Measurements from ENCODE around the gene EFTUD2. TPM values are rescaled to one million over a fixed set of nuclear protein-coding genes. Genes with fewer than 3 reads are reported as not detected.

The EFTUD2 gene
- total and polyA plus RNA-seq, 2 donors (not counting 1 experiment from before 2014, with no cell fraction given) = 43.2 to 133 TPM

GRCh38 chr17:44808156-44808555 is 91.1 kb downstream of the EFTUD2 start:
- WGBS (ENCODE audit: insufficient coverage) = 77% methylated on average over 2 of the region's 4 CpGs
- Mint-ChIP-seq H3K4me1 (no peaks in the 10 kb centered on the region), H3K9me3 (ENCODE audit: insufficient read depth) (no peaks in the 10 kb centered on the region), H3K4me3 (no peak overlapping the region), H3K27me3 (no peaks in the 10 kb centered on the region), H3K27ac (no peak overlapping the region)
- ChIA-PET POLR2A (no interaction called here), CTCF (interaction anchor here (0.7 kb wide), 1 partner anchor 1082 kb away, joined by 3 read pairs; no protein-coding TSS in a partner anchor)
- H3K4me3 ChIP-seq (ENCODE audit: control extremely low read depth in 1 of 5, extremely low read depth in 1 of 5, insufficient read depth in 1 of 5, low read depth in 2 of 5, low read length in 4 of 5) = no peak overlapping the region
- no peaks in the 10 kb centered on the region for H3K79me2 ChIP-seq (ENCODE audit: control insufficient read depth, insufficient read depth, low read length)
- TF ChIP-seq EZH2 (IDR thresholded peaks at IDR 0.05; ENCODE audit: borderline replicate concordance, insufficient read depth, low read depth, low read length, poor library complexity, severe bottlenecking) (no peak), CTCF (IDR thresholded peaks at IDR 0.05) (no peak)
- no peaks in the 10 kb centered on the region for H3K27me3 ChIP-seq (replicated peaks in 1 of 4; ENCODE audit: control extremely low read depth in 1 of 4, control insufficient read depth in 3 of 4, insufficient read depth in 4 of 4, low read length in 3 of 4)
- H3K4me1 ChIP-seq (ENCODE audit: control insufficient read depth in 2 of 2, insufficient read depth in 2 of 2, low read length in 2 of 2) = no peaks in the 10 kb centered on the region
- no peaks in the 10 kb centered on the region for H3K36me3 ChIP-seq (replicated peaks in 1 of 2; ENCODE audit: control extremely low read depth in 1 of 2, control insufficient read depth in 1 of 2, extremely low read depth in 1 of 2, insufficient read depth in 2 of 2, low read length in 1 of 2)
- DNase-seq = no peak
- no peaks in the 10 kb centered on the region for H4K20me1 ChIP-seq (ENCODE audit: control insufficient read depth, insufficient read depth, low read length, poor library complexity, severe bottlenecking)
- no peak overlapping the region for H3K9ac ChIP-seq (ENCODE audit: low read length)
- no peak overlapping the region for H3K4me2 ChIP-seq (replicated peaks; ENCODE audit: low read depth, low read length, poor library complexity, severe bottlenecking)
- intact Hi-C loops (cut with micrococcal nuclease) = no loop called here
- no peaks in the 10 kb centered on the region for H3K9me3 ChIP-seq (ENCODE audit: control extremely low read depth in 1 of 3, control insufficient read depth in 2 of 3, insufficient read depth in 1 of 3, low read length in 2 of 3)
- ATAC-seq (ENCODE audit: low read depth) = no peak
- H2AFZ ChIP-seq (ENCODE audit: insufficient read depth, low read depth, low read length, poor library complexity, severe bottlenecking) = no peak overlapping the region
- H3K27ac ChIP-seq (ENCODE audit: low read length in 2 of 2) = no peak overlapping the region

- DNase-seq (no peak), ATAC-seq (ENCODE audit: low read depth) (no peak)
- intact Hi-C loops (cut with micrococcal nuclease) = no loop called here
- no peaks in the 10 kb centered on the region for H3K27me3 ChIP-seq (replicated peaks in 1 of 4; ENCODE audit: control extremely low read depth in 1 of 4, control insufficient read depth in 3 of 4, insufficient read depth in 4 of 4, low read length in 3 of 4)
- H3K4me2 ChIP-seq (replicated peaks; ENCODE audit: low read depth, low read length, poor library complexity, severe bottlenecking) = no peak overlapping the region
- no peaks in the 10 kb centered on the region for H3K79me2 ChIP-seq (ENCODE audit: control insufficient read depth, insufficient read depth, low read length)
- no peaks in the 10 kb centered on the region for H3K36me3 ChIP-seq (replicated peaks in 1 of 2; ENCODE audit: control extremely low read depth in 1 of 2, control insufficient read depth in 1 of 2, extremely low read depth in 1 of 2, insufficient read depth in 2 of 2, low read length in 1 of 2)
- no peak overlapping the region for H2AFZ ChIP-seq (ENCODE audit: insufficient read depth, low read depth, low read length, poor library complexity, severe bottlenecking)
- no peaks in the 10 kb centered on the region for H3K9me3 ChIP-seq (ENCODE audit: control extremely low read depth in 1 of 3, control insufficient read depth in 2 of 3, insufficient read depth in 1 of 3, low read length in 2 of 3)
- Mint-ChIP-seq H3K27ac (no peak overlapping the region), H3K27me3 (no peaks in the 10 kb centered on the region), H3K4me3 (no peak overlapping the region), H3K9me3 (ENCODE audit: insufficient read depth) (no peaks in the 10 kb centered on the region), H3K4me1 (no peaks in the 10 kb centered on the region)
- TF ChIP-seq CTCF (IDR thresholded peaks at IDR 0.05) (no peak), EZH2 (IDR thresholded peaks at IDR 0.05; ENCODE audit: borderline replicate concordance, insufficient read depth, low read depth, low read length, poor library complexity, severe bottlenecking) (no peak)
- H3K4me1 ChIP-seq (ENCODE audit: control insufficient read depth in 2 of 2, insufficient read depth in 2 of 2, low read length in 2 of 2) = no peaks in the 10 kb centered on the region
- 30% methylated on average over 2 of the region's 3 CpGs for WGBS (ENCODE audit: insufficient coverage)
- H4K20me1 ChIP-seq (ENCODE audit: control insufficient read depth, insufficient read depth, low read length, poor library complexity, severe bottlenecking) = no peaks in the 10 kb centered on the region
- no peak overlapping the region for H3K9ac ChIP-seq (ENCODE audit: low read length)
- ChIA-PET POLR2A (no interaction called here), CTCF (no interaction called here)
- H3K4me3 ChIP-seq (ENCODE audit: control extremely low read depth in 1 of 5, extremely low read depth in 1 of 5, insufficient read depth in 1 of 5, low read depth in 2 of 5, low read length in 4 of 5) = no peak overlapping the region
- no peak overlapping the region for H3K27ac ChIP-seq (ENCODE audit: low read length in 2 of 2)
These were observed 91.5 kb downstream of the EFTUD2 start for GRCh38 chr17:44807817-44808155.

All from B cell (primary cell).